Breast epithelium (tissue), 3 donors: ENCODE data around the gene FAM117B.

Experiments
- CTCF ChIP-seq, 3 donors: fragments of 450-650 bp; IDR thresholded peaks; one replicate each; pipeline ENCODE4 v1.5.1; 2016 to 2017; ENCODE audit warnings: antibody characterized with exemption in 3 of 3, mild to moderate bottlenecking in 3 of 3, moderate library complexity in 3 of 3
- POLR2A ChIP-seq: fragments of 450-650 bp; IDR thresholded peaks from one replicate; pipeline ENCODE4 v1.6.1; 2016; ENCODE audit warnings: antibody characterized with exemption, mild to moderate bottlenecking, moderate library complexity
- POLR2AphosphoS5 ChIP-seq, 3 donors: sonication (generic); formaldehyde crosslinking; IDR thresholded peaks; one replicate each; pipeline ENCODE4 v1.6.1; 2017; ENCODE audit warnings: antibody characterized with exemption in 3 of 3

DNA sequence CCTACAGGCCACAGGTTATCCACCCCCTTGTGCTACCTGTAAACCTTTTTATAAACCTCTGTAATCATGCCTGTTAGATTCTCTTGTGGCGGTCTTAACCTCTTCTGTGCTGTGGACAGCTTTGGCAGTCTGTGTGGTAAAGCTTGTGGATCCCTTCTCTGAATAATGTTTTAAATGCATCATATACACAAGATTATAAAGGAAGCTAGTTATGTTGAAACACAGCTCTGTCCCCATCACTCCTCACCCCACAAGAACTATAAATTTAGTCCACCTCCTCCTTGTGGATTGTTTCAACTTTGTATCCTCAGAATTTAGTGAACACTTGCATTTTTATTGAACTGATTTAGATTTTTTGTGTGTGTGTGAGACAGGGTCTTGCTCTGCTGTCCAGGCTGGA lies 129.1 kb downstream of the FAM117B start:
- TF ChIP-seq CTCF (IDR thresholded peaks at IDR 0.05) (no peak), POLR2AphosphoS5 (IDR thresholded peaks at IDR 0.05) (no peak), POLR2A (no peak)
